Parietal lobe (tissue), 2 donors: ENCODE data around the gene FLOT1. TPM values are rescaled to one million over a fixed set of nuclear protein-coding genes. Genes with fewer than 3 reads are reported as not detected.

Experiments used
- small RNA-seq: library from RNA; depleted of rRNA; stranded (forward); fragments of <200 nt; gene quantifications from one replicate; pipeline ENCODE3, GENCODE V24; 2014; ENCODE audit warnings: low replicate concordance
- total RNA-seq: library from RNA; depleted of rRNA; stranded (reverse); fragments of >200 nt; gene quantifications from one replicate; pipeline ENCODE4 v1.2.3, GENCODE V29; 2014

The FLOT1 gene
- 66.0 TPM for total RNA-seq

GRCh38 chr6:30742316-30743098 lies at the start of gene FLOT1:
TSS of gene FLOT1 (minus strand) at chr6:30742687. CDS start at chr6:30742189, 498 bp downstream.

GRCh38 chr6:30744054-30744805 lies 1.7 kb upstream of the FLOT1 start, which contains the start of gene IER3:
TSS of gene IER3 (minus strand) at chr6:30744547. CDS start at chr6:30744518, 29 bp downstream.

GRCh38 chr6:30719791-30720737 lies 22.4 kb downstream of the FLOT1 start, which contains the start of gene TUBB:
TSS of gene TUBB (plus strand) at chr6:30720352. CDS start at chr6:30720507, 155 bp downstream.

GRCh38 chr6:30717129-30717844 lies 25.2 kb downstream of the FLOT1 start, which contains the start of gene MDC1:
TSS of gene MDC1 (minus strand) at chr6:30717281. CDS start at chr6:30715175, 2,106 bp downstream.

GRCh38 chr6:30690403-30691207 lies 51.9 kb downstream of the FLOT1 start, which contains the start of gene NRM:
TSS of gene NRM (minus strand) at chr6:30690984. CDS start at chr6:30690974, 10 bp downstream.

GRCh38 chr6:30686009-30686907 lies 56.2 kb downstream of the FLOT1 start, which contains the start of gene PPP1R18:
TSS of gene PPP1R18 (minus strand) at chr6:30686645. CDS start at chr6:30686018, 627 bp downstream.

Small RNA genes lying within 50 kb of the gene (small RNA-seq; reads per million reads assigned to genes)
- gene RF00019 (not detected), gene RN7SL353P (not detected)

Other genes starting within 250 kb of the FLOT1 start
- gene GNL1, start 186.2 kb downstream of the FLOT1 start, total RNA-seq: 48.5 TPM
- 22.8 TPM for gene PRR3, start 185.4 kb downstream of the FLOT1 start, total RNA-seq
- gene ABCF1, start 171.2 kb downstream of the FLOT1 start, total RNA-seq: 24.7 TPM
- 55.7 TPM for gene PPP1R10, start 125.4 kb downstream of the FLOT1 start, total RNA-seq
- 28.2 TPM for gene MRPS18B, start 124.8 kb downstream of the FLOT1 start, total RNA-seq
- gene ATAT1, start 115.8 kb downstream of the FLOT1 start, total RNA-seq: 67.3 TPM
- gene C6orf136, start 95.6 kb downstream of the FLOT1 start, total RNA-seq: 14.4 TPM
- gene DHX16, start 69.7 kb downstream of the FLOT1 start, total RNA-seq: 22.5 TPM
- 37.2 TPM for gene PPP1R18, start 56.0 kb downstream of the FLOT1 start, total RNA-seq
- gene NRM, start 51.7 kb downstream of the FLOT1 start, total RNA-seq: 4.7 TPM
- gene MDC1, start 25.4 kb downstream of the FLOT1 start, total RNA-seq: 9.4 TPM
- gene TUBB, start 22.3 kb downstream of the FLOT1 start, total RNA-seq: 1,375 TPM
- gene IER3, start 1.9 kb upstream of the FLOT1 start, total RNA-seq: 1.6 TPM
- 155 TPM for gene DDR1, start 141.8 kb upstream of the FLOT1 start, total RNA-seq
- gene GTF2H4, start 165.5 kb upstream of the FLOT1 start, total RNA-seq: 36.3 TPM
- gene VARS2, start 171.6 kb upstream of the FLOT1 start, total RNA-seq: 41.9 TPM
- not detected for gene SFTA2, start 189.5 kb upstream of the FLOT1 start, total RNA-seq
- not detected for gene MUCL3, start 198.3 kb upstream of the FLOT1 start, total RNA-seq
- not detected for gene MUC21, start 241.0 kb upstream of the FLOT1 start, total RNA-seq